Heart right ventricle (tissue), 16 donors: ENCODE data around the gene UGP2. TPM values are rescaled to one million over a fixed set of nuclear protein-coding genes. Genes with fewer than 3 reads are reported as not detected.
A peak's percentile ranks its signal among the peaks of the same experiment; 100 is the strongest.

ENCODE experiments used
- ATAC-seq, 8 donors: fragments of 200-7000 bp; cut with Tn5 transposase; one replicate each; pipeline ENCODE4 v1.9.1; 2020; ENCODE audit warnings: mild to moderate bottlenecking in 8 of 8, moderate library complexity in 8 of 8, moderate number of reproducible peaks in 1 of 8
- DNase-seq, 2 donors: peaks; one replicate each; pipeline ENCODE4 v3.0.0-alpha.2; 2020
- H3K27ac ChIP-seq, 10 donors: fragments of 200-600 bp; sonication (generic) in 2 of 10; one replicate each; pipeline versions ENCODE4 v1.5.0 to v1.8.0; 2020 to 2022; ENCODE audit warnings: mild to moderate bottlenecking in 3 of 10
- H3K27me3 ChIP-seq, 7 donors: fragments of 200-600 bp; one replicate each; pipeline ENCODE4 v1.8.0; 2021 to 2022; ENCODE audit warnings: mild to moderate bottlenecking in 2 of 7
- H3K36me3 ChIP-seq, 9 donors: fragments of 200-600 bp; sonication (generic) in 1 of 9; one replicate each; pipeline versions ENCODE4 v1.5.0 to v1.8.0; 2020 to 2022; ENCODE audit warnings: mild to moderate bottlenecking in 2 of 9
- H3K4me1 ChIP-seq, 9 donors: fragments of 200-600 bp; sonication (generic) in 1 of 9; one replicate each; pipeline versions ENCODE4 v1.5.0 to v1.8.0; 2020 to 2022; ENCODE audit warnings: mild to moderate bottlenecking in 4 of 9
- H3K4me3 ChIP-seq, 10 donors: fragments of 200-600 bp; sonication (generic) in 2 of 10; one replicate each; pipeline versions ENCODE4 v1.5.0 to v1.8.0; 2020 to 2022; ENCODE audit warnings: mild to moderate bottlenecking in 7 of 10, moderate library complexity in 2 of 10
- H3K9me3 ChIP-seq, 11 donors: fragments of 200-600 bp in 10 of 11; sonication (generic) in 2 of 11; one replicate each; pipeline versions ENCODE4 v1.5.0 to v1.8.0; 2013 to 2022; ENCODE audit warnings: mild to moderate bottlenecking in 2 of 11, control low read depth in 1 of 11, moderate library complexity in 1 of 11
- CTCF ChIP-seq, 9 donors: fragments of 200-600 bp; sonication (generic) in 2 of 9; IDR thresholded peaks; one replicate each; pipeline versions ENCODE4 v1.5.0 to v1.8.0; 2021 to 2022; ENCODE audit warnings: antibody characterized with exemption in 9 of 9, mild to moderate bottlenecking in 5 of 9, moderate library complexity in 1 of 9
- WGBS, 2 donors: extraction: QIAGEN DNeasy Blood & Tissue Kit; methylation state at CpG; one replicate each; pipeline ENCODE4 v1.1.7; 2013; ENCODE audit warnings: inconsistent platforms in 1 of 2; 5-methylcytosine and 5-hydroxymethylcytosine counted together
- intact Hi-C, 10 donors: fragments of 100-400 bp; cut with DNase I; formaldehyde crosslinking; loops; one replicate each; pipeline versions ENCODE4 v1.11.1 to v1.14.2; 2022
- polyA plus RNA-seq, 2 donors: library from polyadenylated mRNA; stranded (reverse); fragments of 200-250 nt; gene quantifications; one replicate each; pipeline ENCODE4 v1.2.3, GENCODE V29; 2013
- total RNA-seq, 10 donors: library from RNA; stranded (reverse); fragmentation: NEBNext Ultra II Directional in 3 of 10; extraction: Animal tissue kit (Norgen Biotek cat#: 25700) in 3 of 10; gene quantifications; one replicate each; pipeline versions ENCODE4 v1.2.1 to v1.2.4, GENCODE V29; 2021 to 2023
- donor health status: Arrhythmogenic right ventricular cardiomyopathy.
- donor health status: ischemic (EF 13 %, LVEDD 7.1; RV severe dilation, severe dysfunction).
- donor health status: healthy with polysubstance abuse.
- donor health status: DM: no; HTN: yes; CAD: no.
- donor health status: DM: no; HTN: no; CAD: no.
- donor health status: ischemic (EF 25% LVEDD 6.9; RV normal size, moderate dysfunction).
- donor health status: ischemic (EF 25% LVEDD 5.7; RV mildly dilated, moderate dysfunction).
- donor health status: healthy.
- donor health status: DM: yes; HTN: yes; CAD: no.
- donor health status: Ischemic cardiomyopathy.
- donor health status: ischemic (EF 35%, LVEDD 5.7; RV mildly dilated, moderate dysfunction).
- donor health status: nonischemic (EF 11% LVEDD 7.7; RV severe dilation, severe dysfunction).
- donor health status: DM: yes; HTN: yes; CAD: no.
- donor health status: PGD.
- donor health status: ischemic (EF 29% LVEDD 5.4; RV normal size, mild dysfunction).
- donor health status: nonischemic (EF 23%, LVEDD 6.1; RV moderate dilation, normal function).

The UGP2 gene
- total and polyA plus RNA-seq, 12 donors: 139 to 632 (median 371) TPM

DNA sequence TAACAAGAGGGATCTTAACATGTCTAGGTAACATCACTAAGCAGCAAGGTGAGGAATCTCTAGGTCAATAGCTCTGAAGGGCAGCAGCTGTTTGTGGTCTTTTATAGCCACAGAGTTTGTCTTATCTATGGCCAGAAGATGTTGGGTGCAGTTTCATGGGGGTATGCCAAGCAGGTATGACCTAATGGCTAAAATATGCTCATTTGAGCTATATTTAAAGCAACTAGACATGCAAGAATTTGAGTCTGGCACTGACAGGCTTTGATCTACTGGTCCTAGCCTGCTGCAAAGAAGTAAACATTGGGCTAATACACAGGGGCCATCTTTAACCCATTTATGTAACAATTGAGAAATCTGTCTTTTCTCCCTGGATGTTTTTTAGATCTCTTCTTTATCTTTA lies 13.9 kb upstream of the UGP2 start:
- intact Hi-C loops: no loop called here
- DNase-seq (no peak), ATAC-seq (peak in 7 of 8 donors; percentile 29 to 85 (median 70))
- Histone ChIP-seq H3K27ac (peak overlapping the region in 4 of 10 donors; percentile 10 to 43 (median 37)), H3K4me3 (no peak overlapping the region), H3K4me1 (peaks cover 0 to 17% (median 0%) of the 10 kb centered on the region in 9 donors), H3K9me3 (no peaks in the 10 kb centered on the region), H3K27me3 (no peaks in the 10 kb centered on the region), H3K36me3 (no peaks in the 10 kb centered on the region)
- TF ChIP-seq CTCF (IDR thresholded peaks at IDR 0.05): no peak

DNA sequence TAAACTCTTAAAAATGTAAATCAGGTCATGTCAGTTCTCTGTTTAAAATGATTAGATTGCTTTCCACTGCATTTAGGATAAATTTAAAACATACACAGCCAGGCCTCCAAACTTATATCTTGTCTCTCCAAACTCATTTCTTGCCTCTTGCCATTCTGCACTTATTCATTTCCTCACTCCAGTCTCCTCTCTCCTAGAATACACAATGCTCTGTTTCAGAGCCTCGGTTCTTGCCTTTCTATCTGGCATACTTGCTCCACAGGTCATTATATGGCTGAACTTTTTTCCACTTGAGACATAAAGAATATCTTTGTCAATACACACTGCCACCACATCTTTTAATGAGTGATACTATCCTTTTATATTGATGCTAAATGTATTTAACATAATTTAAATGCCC lies 10.5 kb upstream of the UGP2 start:
- no peaks in the 10 kb centered on the region for H3K27me3 ChIP-seq
- peaks cover 0 to 17% (median 0%) of the 10 kb centered on the region in 9 donors for H3K4me1 ChIP-seq
- H3K36me3 ChIP-seq: no peaks in the 10 kb centered on the region
- ATAC-seq (no peak), DNase-seq (no peak)
- intact Hi-C loops: no loop called here
- no peaks in the 10 kb centered on the region for H3K9me3 ChIP-seq
- no peak for TF ChIP-seq CTCF (IDR thresholded peaks at IDR 0.05)
- 69 to 75% methylated on average over 1 of the region's 1 CpG for WGBS, 2 donors
- no peak overlapping the region for H3K27ac ChIP-seq
- no peak overlapping the region for H3K4me3 ChIP-seq

- Histone ChIP-seq H3K4me1 (no peaks in the 10 kb centered on the region), H3K9me3 (no peaks in the 10 kb centered on the region)
- ATAC-seq: no peak
Measured at GRCh38 chr2:63834401-63834800, 7.3 kb upstream of the UGP2 start.

GRCh38 chr2:63837036-63837594 lies 4.6 kb upstream of the UGP2 start:
- Histone ChIP-seq H3K4me1 (peaks cover 0 to 9% (median 5%) of the 10 kb centered on the region in 9 donors), H3K27ac (no peak overlapping the region), H3K36me3 (no peaks in the 10 kb centered on the region), H3K27me3 (no peaks in the 10 kb centered on the region), H3K9me3 (no peaks in the 10 kb centered on the region), H3K4me3 (no peak overlapping the region)
- no peak for ATAC-seq
- 75 to 76% methylated on average over 2 of the region's 2 CpGs for WGBS, 2 donors
- no peak for DNase-seq
- no peak for TF ChIP-seq CTCF (IDR thresholded peaks at IDR 0.05)
- intact Hi-C loops: no loop called here

More at GRCh38 chr2:63834401-63834800, 7.3 kb upstream of the UGP2 start:
- intact Hi-C loops: no loop called here
- 97 to 98% methylated on average over 2 of the region's 2 CpGs for WGBS, 2 donors
- TF ChIP-seq CTCF (IDR thresholded peaks at IDR 0.05): no peak
- DNase-seq: no peak
- no peaks in the 10 kb centered on the region for H3K36me3 ChIP-seq
- no peak overlapping the region for H3K4me3 ChIP-seq
- H3K27me3 ChIP-seq: no peaks in the 10 kb centered on the region
- no peak overlapping the region for H3K27ac ChIP-seq
